CD4-positive, alpha-beta T cell (primary cell): Measurements from ENCODE around the gene RASA3. TPM values are rescaled to one million over a fixed set of nuclear protein-coding genes. Genes with fewer than 3 reads are reported as not detected.
A peak's percentile ranks its signal among the peaks of the same experiment; 100 is the strongest.

Experiments used
- ATAC-seq: fragments of 200-7000 bp; cut with Tn5 transposase; one replicate; pipeline ENCODE4 v1.10.0; 2022; ENCODE audit warnings: mild to moderate bottlenecking; ENCODE audit not compliant: poor library complexity
- CTCF ChIA-PET: fragments of 350-600 bp; sonication (Branson Sonifier 250); formaldehyde crosslinking; loops from one replicate; lab custom pipeline; 2021; ENCODE audit warnings: antibody characterized with exemption, inconsistent platforms; lab: Charles Lee
- POLR2A ChIA-PET: fragments of 350-600 bp; sonication (Branson Sonifier 250); formaldehyde crosslinking; loops from one replicate; lab custom pipeline; 2021; ENCODE audit warnings: antibody characterized with exemption, inconsistent platforms; lab: Charles Lee
- DNase-seq, 14 experiments: peaks; one replicate each; pipeline ENCODE4 v3.0.0-alpha.2; 2013 to 2020; ENCODE audit warnings: mixed read lengths in 2 of 14
- H3K27ac ChIP-seq, 2 donors: one replicate each; pipeline versions ENCODE4 v1.5.1 to v1.7.0; 2013; ENCODE audit warnings: low read length in 2 of 2, low read depth in 1 of 2, mild to moderate bottlenecking in 1 of 2
- H3K27me3 ChIP-seq, 2 experiments: 1 replicate in 1 of 2; 2 replicates in 1 of 2; pipeline versions ENCODE4 v1.6.1 to v1.7.0; 2013; ENCODE audit warnings: low read length in 2 of 2, control low read depth in 1 of 2, mild to moderate bottlenecking in 1 of 2, moderate library complexity in 1 of 2; ENCODE audit not compliant: insufficient read depth in 2 of 2, control insufficient read depth in 1 of 2
- H3K36me3 ChIP-seq: one replicate; pipeline ENCODE4 v1.6.1; 2013; ENCODE audit warnings: low read length, control low read depth; ENCODE audit not compliant: insufficient read depth
- H3K4me1 ChIP-seq: one replicate; pipeline ENCODE4 v1.6.1; 2013; ENCODE audit warnings: low read length, control low read depth; ENCODE audit not compliant: insufficient read depth
- H3K4me3 ChIP-seq: one replicate; pipeline ENCODE4 v1.5.1; 2013; ENCODE audit warnings: mild to moderate bottlenecking, low read length, moderate library complexity
- H3K9me3 ChIP-seq, 2 experiments: 1 replicate in 1 of 2; 2 replicates in 1 of 2; pipeline versions ENCODE4 v1.6.1 to v1.7.0; 2013; ENCODE audit warnings: low read length in 2 of 2, mild to moderate bottlenecking in 2 of 2, control low read depth in 1 of 2, moderate library complexity in 1 of 2; ENCODE audit not compliant: control insufficient read depth in 1 of 2, insufficient read depth in 1 of 2
- H3K27ac Mint-ChIP-seq: one replicate; pipeline ENCODE4 v1.8.0; 2020; ENCODE audit warnings: mixed read lengths
- H3K27me3 Mint-ChIP-seq: one replicate; pipeline ENCODE4 v1.8.0; 2021; ENCODE audit warnings: mixed read lengths
- H3K36me3 Mint-ChIP-seq: one replicate; pipeline ENCODE4 v1.8.0; 2021; ENCODE audit warnings: low read depth, mixed read lengths
- H3K4me1 Mint-ChIP-seq: one replicate; pipeline ENCODE4 v1.8.0; 2021; ENCODE audit warnings: low read depth, mixed read lengths
- H3K4me3 Mint-ChIP-seq: one replicate; pipeline ENCODE4 v1.8.0; 2020; ENCODE audit warnings: mild to moderate bottlenecking, mixed read lengths
- H3K9me3 Mint-ChIP-seq: one replicate; pipeline ENCODE4 v1.8.0; 2020; ENCODE audit warnings: mixed read lengths
- intact Hi-C, 2 experiments: fragments of 100-400 bp; cut with DNase I in 1 of 2; cut with micrococcal nuclease in 1 of 2; formaldehyde crosslinking; loops; one replicate each; pipeline versions ENCODE4 v1.15.1 to v1.9.0; 2023 to 2025; cut with DNase I, micrococcal nuclease
- total RNA-seq, 174 experiments: library from RNA in 2 of 174; stranded (reverse) in 2 of 174; gene quantifications; one replicate each; pipeline ENCODE4 v1.2.3 and lab custom pipeline; 2021 to 2026
- TF ChIP-seq, protein P1 (sequence below): fragments of 200-600 bp; IDR thresholded peaks from one replicate; pipeline ENCODE4 v1.8.0; 2022; ENCODE audit warnings: antibody characterized with exemption, mild to moderate bottlenecking

The RASA3 gene
- total RNA-seq, 2 experiments from 2014 or later, result 181 to 184 TPM

- peaks cover 21% of the 10 kb centered on the region for H3K36me3 Mint-ChIP-seq
- Histone ChIP-seq H3K36me3 (no peaks in the 10 kb centered on the region), H3K4me3 (no peak overlapping the region), H3K27ac (no peak overlapping the region), H3K4me1 (peaks cover 13% of the 10 kb centered on the region), H3K27me3 (no peaks in the 10 kb centered on the region), H3K9me3 (no peaks in the 10 kb centered on the region)
- CTCF ChIA-PET, result no interaction called here
- H3K9me3 Mint-ChIP-seq, result no peaks in the 10 kb centered on the region
- POLR2A ChIA-PET, result no interaction called here
- H3K27ac Mint-ChIP-seq, result peak overlapping the region; percentile 58
- no peaks in the 10 kb centered on the region for H3K4me1 Mint-ChIP-seq
- H3K27me3 Mint-ChIP-seq, result no peaks in the 10 kb centered on the region
- no peak overlapping the region for H3K4me3 Mint-ChIP-seq
- intact Hi-C loops, result no loop called here
- TF ChIP-seq, protein P1, sequence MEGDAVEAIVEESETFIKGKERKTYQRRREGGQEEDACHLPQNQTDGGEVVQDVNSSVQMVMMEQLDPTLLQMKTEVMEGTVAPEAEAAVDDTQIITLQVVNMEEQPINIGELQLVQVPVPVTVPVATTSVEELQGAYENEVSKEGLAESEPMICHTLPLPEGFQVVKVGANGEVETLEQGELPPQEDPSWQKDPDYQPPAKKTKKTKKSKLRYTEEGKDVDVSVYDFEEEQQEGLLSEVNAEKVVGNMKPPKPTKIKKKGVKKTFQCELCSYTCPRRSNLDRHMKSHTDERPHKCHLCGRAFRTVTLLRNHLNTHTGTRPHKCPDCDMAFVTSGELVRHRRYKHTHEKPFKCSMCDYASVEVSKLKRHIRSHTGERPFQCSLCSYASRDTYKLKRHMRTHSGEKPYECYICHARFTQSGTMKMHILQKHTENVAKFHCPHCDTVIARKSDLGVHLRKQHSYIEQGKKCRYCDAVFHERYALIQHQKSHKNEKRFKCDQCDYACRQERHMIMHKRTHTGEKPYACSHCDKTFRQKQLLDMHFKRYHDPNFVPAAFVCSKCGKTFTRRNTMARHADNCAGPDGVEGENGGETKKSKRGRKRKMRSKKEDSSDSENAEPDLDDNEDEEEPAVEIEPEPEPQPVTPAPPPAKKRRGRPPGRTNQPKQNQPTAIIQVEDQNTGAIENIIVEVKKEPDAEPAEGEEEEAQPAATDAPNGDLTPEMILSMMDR, result no peak
- ATAC-seq, result no peak
- no peak for DNase-seq
These were observed 185.0 kb downstream of the RASA3 start for GRCh38 chr13:113947311-113948033.

DNA sequence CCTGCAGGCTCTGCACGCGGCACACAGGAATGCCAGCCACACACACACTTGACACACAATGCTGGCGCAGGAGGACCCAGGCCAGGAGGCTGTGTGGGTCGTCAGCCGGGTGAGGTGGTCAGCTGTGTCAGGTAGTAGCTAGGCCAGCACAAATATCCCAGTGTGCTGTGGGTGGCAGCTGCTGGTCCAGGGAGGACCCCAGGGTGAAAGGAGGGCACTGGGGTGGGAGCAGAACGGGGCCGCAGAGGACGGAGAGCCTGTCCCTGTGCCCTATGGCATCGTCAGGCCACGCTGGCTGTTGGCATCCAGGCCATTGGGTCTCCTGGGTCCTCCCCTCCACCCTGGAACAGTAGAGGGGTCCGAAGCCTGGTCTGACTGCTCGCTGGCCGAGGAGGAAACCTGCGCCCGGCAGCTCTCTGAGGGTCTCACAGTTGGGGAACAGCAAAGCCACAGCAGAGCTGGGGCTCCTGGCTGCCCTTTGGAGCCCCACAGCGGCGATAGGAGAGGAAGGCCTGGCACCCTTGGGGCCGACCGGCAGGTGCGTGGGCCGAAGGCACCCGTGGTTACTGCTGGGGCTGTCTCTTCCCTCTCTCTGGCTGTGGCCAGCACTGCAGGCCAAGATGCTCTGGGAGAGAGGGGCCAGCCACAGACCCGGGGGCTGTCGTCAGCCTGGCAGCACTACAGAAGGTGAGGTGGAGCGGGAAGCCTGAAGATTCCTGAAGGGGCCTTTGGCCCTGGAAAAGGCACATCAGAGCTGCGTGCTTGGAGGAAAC is 185.8 kb downstream of the RASA3 start:
- no peak overlapping the region for H3K27ac Mint-ChIP-seq
- H3K4me3 Mint-ChIP-seq, result no peak overlapping the region
- no peak overlapping the region for H3K4me3 ChIP-seq
- H3K27me3 ChIP-seq, result no peaks in the 10 kb centered on the region
- peaks cover 21% of the 10 kb centered on the region for H3K36me3 Mint-ChIP-seq
- H3K9me3 ChIP-seq, result no peaks in the 10 kb centered on the region
- H3K4me1 Mint-ChIP-seq, result no peaks in the 10 kb centered on the region
- no peaks in the 10 kb centered on the region for H3K36me3 ChIP-seq
- POLR2A ChIA-PET, result no interaction called here
- H3K9me3 Mint-ChIP-seq, result no peaks in the 10 kb centered on the region
- TF ChIP-seq, protein P1, result no peak
- ATAC-seq (no peak), DNase-seq (no peak)
- peaks cover 11% of the 10 kb centered on the region for H3K4me1 ChIP-seq
- intact Hi-C loops, result no loop called here
- no peak overlapping the region for H3K27ac ChIP-seq
- CTCF ChIA-PET, result no interaction called here
- H3K27me3 Mint-ChIP-seq, result no peaks in the 10 kb centered on the region

DNA sequence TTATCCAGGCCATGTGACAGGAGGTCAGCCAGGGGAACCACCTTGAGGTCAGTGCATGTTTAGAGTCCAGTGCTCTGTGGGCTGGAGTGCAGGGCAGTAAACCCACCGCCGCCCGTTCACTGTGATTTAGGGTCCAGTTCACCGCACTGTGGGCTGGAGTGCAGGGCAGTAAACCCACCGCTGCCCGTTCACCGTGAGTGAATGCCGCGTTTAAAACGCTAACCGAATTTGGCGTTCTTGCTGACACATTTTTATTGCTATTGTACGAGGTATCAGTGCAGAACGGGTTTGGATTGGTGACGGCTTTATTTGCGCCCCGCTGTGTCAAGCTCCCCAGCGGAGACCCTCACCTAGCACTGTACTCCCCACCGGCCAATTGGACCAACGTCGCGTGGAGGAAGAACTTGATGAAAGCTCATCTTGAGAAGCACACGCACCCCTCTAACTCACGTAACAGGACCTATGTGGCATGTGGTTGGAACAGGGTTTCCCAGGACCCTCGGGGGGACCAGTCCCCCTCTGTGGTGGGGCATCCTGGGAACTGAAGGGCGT is 186.5 kb downstream of the RASA3 start:
- H3K4me3 ChIP-seq, result no peak overlapping the region
- Mint-ChIP-seq H3K27me3 (no peaks in the 10 kb centered on the region), H3K4me3 (no peak overlapping the region), H3K9me3 (no peaks in the 10 kb centered on the region), H3K36me3 (peaks cover 21% of the 10 kb centered on the region), H3K27ac (no peak overlapping the region), H3K4me1 (no peaks in the 10 kb centered on the region)
- CTCF ChIA-PET, result no interaction called here
- no peaks in the 10 kb centered on the region for H3K36me3 ChIP-seq
- POLR2A ChIA-PET, result no interaction called here
- no peak overlapping the region for H3K27ac ChIP-seq
- peaks cover 4% of the 10 kb centered on the region for H3K4me1 ChIP-seq
- no peaks in the 10 kb centered on the region for H3K9me3 ChIP-seq
- no peak for ATAC-seq
- intact Hi-C loops, result no loop called here
- DNase-seq, result no peak
- no peaks in the 10 kb centered on the region for H3K27me3 ChIP-seq
- TF ChIP-seq, protein P1, result no peak
